SK-N-SH (cell line): ENCODE results near the gene CLTCL1.

Experiments
- GABPA ChIP-seq: IDR thresholded peaks from 2 replicates; pipeline ENCODE4 v1.4.0; 2012; ENCODE audit warnings: low read depth, mild to moderate bottlenecking
- JUND ChIP-seq: IDR thresholded peaks from 2 replicates; pipeline ENCODE4 v1.4.0; 2012
- MXI1 ChIP-seq: IDR thresholded peaks from 2 replicates; pipeline ENCODE4 v1.6.1; 2012; ENCODE audit warnings: mild to moderate bottlenecking, low read depth, low read length, improper control_type of control experiment
- NRF1 ChIP-seq: IDR thresholded peaks from 2 replicates; pipeline ENCODE4 v1.6.1; 2012; ENCODE audit warnings: low read depth, mild to moderate bottlenecking, low read length
- RAD21 ChIP-seq: IDR thresholded peaks from 2 replicates; pipeline ENCODE4 v1.6.1; 2012; ENCODE audit warnings: mild to moderate bottlenecking, low read length
- RCOR1 ChIP-seq: fragments of 150-350 bp; IDR thresholded peaks from 2 replicates; pipeline ENCODE4 v1.6.1; 2017; ENCODE audit warnings: antibody characterized with exemption, low read length
- RFX5 ChIP-seq: IDR thresholded peaks from 2 replicates; pipeline ENCODE4 v1.6.1; 2012; ENCODE audit warnings: mild to moderate bottlenecking, improper control_type of control experiment, low read length
- USF1 ChIP-seq: IDR thresholded peaks from 2 replicates; pipeline ENCODE4 v1.4.0; 2012; ENCODE audit warnings: low read depth, borderline replicate concordance
- YY1 ChIP-seq: IDR thresholded peaks from 2 replicates; pipeline ENCODE4 v1.4.0; 2012; ENCODE audit warnings: low read depth, mild to moderate bottlenecking
- ZBTB33 ChIP-seq: IDR thresholded peaks from 2 replicates; pipeline ENCODE4 v1.4.0; 2012; ENCODE audit warnings: low read depth, borderline replicate concordance
- TF ChIP-seq, protein P1 (sequence below): fragments of 200-600 bp; sonication (generic); IDR thresholded peaks from 2 replicates; pipeline ENCODE4 v1.6.1; 2017; ENCODE audit warnings: antibody characterized with exemption, mild to moderate bottlenecking, moderate library complexity

DNA sequence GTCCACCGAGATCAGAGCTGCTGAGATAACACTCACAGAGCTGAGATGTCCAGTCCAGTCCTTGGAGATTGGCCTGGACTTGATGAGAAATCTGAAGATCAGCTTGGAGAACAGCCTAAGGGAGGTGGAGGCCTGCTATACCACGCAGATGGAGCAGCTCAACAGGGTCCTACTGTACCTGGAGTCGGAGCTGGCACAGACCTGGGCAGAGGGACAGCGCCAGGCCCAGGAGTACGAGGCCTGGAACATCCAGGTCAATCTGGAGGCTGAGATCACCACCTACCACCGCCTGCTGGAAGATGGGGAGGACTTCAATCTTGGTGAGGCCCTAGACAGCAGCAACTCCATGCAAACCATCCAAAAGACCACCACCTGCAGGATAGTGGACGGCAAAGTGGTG is 33.1 kb downstream of the CLTCL1 start:
- TF ChIP-seq GABPA (no peak), RAD21 (no peak), RCOR1 (no peak), JUND (no peak), YY1 (no peak), ZBTB33 (no peak), RFX5 (no peak), MXI1 (no peak), NRF1 (no peak), USF1 (no peak)
- TF ChIP-seq, protein P1, sequence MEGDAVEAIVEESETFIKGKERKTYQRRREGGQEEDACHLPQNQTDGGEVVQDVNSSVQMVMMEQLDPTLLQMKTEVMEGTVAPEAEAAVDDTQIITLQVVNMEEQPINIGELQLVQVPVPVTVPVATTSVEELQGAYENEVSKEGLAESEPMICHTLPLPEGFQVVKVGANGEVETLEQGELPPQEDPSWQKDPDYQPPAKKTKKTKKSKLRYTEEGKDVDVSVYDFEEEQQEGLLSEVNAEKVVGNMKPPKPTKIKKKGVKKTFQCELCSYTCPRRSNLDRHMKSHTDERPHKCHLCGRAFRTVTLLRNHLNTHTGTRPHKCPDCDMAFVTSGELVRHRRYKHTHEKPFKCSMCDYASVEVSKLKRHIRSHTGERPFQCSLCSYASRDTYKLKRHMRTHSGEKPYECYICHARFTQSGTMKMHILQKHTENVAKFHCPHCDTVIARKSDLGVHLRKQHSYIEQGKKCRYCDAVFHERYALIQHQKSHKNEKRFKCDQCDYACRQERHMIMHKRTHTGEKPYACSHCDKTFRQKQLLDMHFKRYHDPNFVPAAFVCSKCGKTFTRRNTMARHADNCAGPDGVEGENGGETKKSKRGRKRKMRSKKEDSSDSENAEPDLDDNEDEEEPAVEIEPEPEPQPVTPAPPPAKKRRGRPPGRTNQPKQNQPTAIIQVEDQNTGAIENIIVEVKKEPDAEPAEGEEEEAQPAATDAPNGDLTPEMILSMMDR, result no peak
